ENCODE results near the gene ARL2BP.
A peak's percentile ranks its signal among the peaks of the same experiment; 100 is the strongest.
"Not testable (repeated sequence)": the region's sequence is repeated elsewhere in the genome, so short reads cannot be mapped to it uniquely, and the experiment has no call there.

Gene ARL2BP

DNA sequence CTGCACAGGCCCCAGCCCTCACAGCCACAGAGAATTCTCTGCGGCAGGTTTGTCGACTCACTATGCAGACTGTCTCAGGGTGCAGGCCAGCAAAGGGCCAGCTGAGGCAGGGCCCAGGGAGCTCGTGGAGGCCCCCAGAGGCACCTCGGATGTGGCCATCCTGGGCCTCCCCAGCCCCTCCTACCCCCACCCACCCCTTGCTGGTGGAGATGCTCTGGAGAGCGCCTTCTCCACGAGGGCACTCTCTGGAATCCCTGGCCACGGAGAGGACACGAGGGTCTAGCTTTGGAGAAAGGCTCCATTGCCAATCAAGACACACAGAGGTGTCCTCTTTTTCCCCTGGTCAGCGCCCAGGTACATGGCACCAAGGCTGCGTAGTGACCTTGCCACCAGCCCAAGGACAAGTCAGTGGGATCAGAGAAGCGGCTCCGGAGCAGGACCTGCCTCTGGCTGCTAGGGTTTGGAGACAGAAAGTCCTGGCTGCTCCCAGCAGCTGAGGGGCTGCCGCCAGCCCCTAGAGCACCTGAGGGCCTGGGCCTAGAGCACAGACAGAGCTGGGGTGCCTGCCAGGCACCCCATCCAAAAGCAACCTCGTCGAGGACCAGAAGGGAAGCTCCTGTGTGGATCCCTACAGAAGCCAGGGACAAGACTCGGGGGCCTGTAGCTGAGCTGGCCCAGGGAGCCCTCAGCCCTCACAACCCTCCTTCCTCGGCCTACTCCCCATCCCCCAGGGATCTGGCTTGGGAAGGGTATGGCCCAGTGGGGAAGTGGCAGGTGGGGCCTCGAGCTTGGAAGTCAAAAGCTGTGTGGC, 18.7 kb downstream of the ARL2BP start:
- no peak for DNase-seq (ENCODE audit: low spot score)

DNA sequence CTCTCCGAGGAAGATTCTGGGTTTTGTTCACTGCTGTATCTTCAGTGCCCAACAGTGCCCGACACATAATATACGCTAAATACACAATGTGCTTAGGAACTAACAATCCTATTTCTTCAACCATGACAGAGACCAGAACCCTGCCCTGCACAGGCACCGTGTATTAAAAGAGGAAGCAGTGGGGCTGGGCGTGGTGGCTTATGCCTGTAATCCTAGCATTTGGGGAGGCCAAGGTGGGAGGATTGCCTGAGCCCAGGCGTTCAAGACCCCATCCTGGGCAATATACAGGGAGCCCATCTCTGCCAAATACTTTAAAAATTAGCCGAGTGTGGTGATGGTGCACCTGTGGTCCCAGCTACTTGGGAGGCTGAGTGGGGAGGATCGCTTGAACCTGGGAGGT, 19.3 kb downstream of the ARL2BP start:
- DNase-seq (ENCODE audit: low spot score), result no peak

GRCh38 chr16:57264950-57265371, 19.9 kb downstream of the ARL2BP start:
- DNase-seq (ENCODE audit: low spot score), result no peak

DNA sequence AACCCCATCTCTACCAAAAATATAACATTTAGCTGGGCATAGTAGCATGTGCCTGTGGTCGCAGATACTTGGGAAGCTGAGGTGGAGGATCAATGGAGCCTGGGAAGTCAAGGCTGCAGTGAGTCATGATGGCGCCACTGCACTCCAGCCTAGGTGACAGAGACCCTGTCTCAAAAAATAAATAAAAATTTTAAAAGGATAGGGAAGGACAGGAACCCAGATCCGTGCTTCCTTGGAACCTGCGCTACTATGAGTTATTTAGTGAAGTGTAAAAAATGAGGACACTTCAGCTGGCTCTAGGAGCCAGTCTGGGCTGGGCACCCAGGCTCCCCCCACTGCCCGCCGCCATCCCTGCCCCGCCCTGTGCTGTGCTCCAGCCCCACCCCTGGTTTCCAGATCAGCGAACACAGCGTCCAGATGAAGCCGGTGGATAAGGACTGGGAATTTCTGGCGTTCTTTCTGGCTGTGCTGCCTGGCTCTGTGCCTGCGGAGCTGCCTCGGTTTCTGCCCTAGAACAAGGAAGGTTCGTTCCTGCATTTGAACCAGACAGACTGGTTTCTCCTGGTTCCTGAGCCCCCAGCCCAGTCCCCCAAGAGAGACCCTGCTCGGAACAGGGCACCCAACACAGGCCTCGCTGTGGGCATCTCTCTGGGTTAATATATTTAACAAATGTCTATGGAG, 20.9 kb downstream of the ARL2BP start:
- no peak for DNase-seq (ENCODE audit: low spot score)

DNA sequence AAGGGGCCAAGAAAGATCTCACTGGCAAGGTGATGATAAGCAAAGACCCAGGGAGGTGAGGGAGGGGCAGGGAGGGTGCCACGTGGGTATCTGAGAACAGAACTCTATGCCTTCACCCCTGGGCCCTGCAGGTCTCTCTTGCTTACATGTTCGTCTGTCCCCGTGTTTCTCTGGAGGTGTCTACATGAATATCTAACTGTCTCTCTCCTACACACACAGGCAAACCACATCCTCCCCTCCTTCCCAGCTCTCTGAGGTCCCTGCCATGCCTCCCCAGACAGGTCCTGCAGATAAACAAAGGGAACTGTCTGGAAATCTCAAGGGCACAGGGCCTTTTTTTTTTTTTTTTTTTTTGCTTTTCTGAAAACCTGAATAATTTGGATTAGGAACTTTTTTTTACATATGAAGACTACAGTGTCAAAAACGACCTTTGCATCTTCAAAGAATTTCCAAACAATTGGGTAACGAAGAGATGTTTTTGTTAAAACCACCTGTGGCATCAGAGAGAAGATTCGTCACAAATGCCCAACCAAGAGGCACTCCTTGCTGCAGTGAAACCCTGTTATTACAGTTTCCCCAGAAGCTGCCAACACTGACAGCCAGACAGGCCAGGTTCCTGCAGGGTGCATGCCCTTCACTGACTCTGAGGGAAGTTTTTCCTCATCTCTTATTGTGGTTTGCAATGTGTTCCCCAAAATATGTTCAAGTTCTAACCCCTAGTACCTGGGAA, 21.6 kb downstream of the ARL2BP start:
- DNase-seq (ENCODE audit: low spot score), result no peak

DNA sequence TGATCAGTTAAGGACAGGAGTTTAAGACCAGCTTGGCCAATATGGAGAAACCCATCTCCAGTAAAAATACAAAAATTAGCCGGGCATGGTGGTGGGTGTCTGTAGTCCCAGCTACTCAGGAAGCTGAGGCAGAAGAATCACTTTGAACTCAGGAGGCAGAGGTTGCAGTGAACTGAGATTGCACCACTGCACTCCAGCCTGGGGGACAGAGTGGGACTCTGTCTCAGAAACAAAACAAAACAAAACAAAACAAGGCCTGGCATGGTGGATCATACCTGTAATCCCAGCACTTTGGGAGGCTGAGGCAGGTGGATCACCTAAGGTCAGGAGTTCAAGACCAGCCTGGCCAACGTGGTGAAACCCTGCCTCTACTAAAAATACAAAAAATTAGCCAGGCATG, 22.3 kb downstream of the ARL2BP start:
- DNase-seq (ENCODE audit: low spot score), result not testable (repeated sequence)

DNA sequence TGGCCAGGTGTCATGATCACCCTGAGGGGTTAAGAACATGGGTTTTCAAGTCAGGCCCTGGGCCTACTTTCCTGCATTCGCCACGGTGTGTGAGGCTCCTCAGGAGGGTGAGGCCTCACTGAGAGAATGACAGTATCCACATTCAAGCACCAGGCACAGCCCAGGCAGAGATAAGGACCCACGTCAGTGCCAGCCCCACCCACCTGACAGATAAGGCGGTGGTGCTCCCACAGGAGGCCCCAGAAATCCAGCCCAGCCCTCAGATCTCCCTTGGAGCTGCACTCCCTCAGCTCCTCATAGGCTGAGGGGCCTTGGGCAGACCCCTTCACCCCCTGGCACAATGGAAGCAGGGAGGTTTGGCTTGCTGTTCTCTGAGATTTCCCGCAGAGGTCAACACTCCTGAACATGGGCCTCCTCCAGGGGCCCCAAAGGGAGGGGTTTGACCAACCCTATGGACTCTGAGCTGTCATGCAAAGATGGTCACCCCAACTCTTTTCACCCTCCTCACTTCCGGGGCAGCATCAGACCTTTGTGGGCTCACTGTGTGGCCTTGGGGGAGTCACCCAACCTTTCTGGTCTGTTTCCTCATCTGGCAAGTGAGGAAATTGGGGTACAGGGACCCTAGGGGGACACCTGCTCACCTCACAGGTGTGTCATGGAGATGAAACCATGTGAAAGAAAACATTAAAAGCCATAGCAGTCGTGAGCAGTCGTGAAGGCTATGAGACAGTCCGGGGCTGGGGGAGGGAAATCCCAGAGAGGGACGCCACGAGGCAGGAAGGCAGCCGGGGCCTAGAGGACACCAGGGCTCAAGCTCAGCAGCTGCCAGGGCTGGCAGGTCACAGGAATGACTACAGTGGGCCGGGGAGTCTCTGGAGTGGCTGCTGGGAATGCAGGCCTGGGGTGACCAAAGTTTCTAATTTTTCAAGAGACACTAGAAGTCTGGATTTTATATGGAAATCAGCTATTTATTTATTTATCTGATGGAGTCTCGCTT, 24.0 kb downstream of the ARL2BP start:
- DNase-seq (ENCODE audit: low spot score), result no peak

DNA sequence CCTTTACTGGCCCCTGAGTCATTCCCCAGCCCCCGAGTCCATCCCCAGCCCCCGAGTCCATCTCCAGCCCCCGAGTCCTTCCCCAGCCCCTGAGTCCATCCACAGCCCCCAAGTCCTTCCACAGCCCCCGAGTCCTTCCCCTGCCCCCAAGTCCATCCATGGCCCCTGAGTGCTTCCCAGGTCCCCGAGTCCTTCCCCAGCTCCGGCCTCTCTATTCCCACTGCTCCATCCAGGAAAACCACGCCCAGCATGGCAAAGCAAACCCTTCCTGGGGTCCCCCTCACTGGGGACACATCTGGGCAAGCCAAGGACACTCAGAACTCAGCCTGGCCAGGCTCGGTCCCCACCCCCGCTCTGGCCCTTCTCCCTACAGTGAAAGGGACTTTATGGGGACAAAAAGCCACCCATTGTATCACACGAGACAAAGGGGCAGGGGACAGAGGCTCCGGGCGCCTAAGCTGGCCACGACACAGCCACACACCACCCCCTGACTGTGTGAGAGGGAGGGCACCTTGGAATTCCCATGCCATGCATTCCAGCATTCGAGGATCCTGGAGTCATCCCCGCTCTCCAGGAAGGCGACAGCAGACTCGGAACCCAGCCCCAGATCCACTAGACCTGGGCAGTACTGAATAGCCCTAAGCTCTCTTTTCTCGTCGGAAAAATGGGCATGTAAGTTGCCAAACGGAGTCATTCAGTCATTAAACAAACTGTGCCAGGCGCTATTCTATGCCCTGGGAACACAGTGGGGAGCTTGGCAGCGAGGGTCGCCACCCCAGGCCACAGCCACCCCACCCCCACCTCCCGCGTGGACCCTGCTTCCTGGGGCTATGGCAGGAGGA, 25.4 kb downstream of the ARL2BP start:
- no peak for DNase-seq (ENCODE audit: low spot score)

- DNase-seq (ENCODE audit: low spot score), result no peak
These were observed 25.9 kb downstream of the ARL2BP start for GRCh38 chr16:57271063-57271345.

- no peak for DNase-seq (ENCODE audit: low spot score)
These were observed 26.9 kb downstream of the ARL2BP start for GRCh38 chr16:57271867-57272495.

GRCh38 chr16:57273359-57273758, 28.3 kb downstream of the ARL2BP start:
- no peak for DNase-seq (ENCODE audit: low spot score)

GRCh38 chr16:57273826-57274225, 28.8 kb downstream of the ARL2BP start:
- DNase-seq (ENCODE audit: low spot score), result no peak

DNA sequence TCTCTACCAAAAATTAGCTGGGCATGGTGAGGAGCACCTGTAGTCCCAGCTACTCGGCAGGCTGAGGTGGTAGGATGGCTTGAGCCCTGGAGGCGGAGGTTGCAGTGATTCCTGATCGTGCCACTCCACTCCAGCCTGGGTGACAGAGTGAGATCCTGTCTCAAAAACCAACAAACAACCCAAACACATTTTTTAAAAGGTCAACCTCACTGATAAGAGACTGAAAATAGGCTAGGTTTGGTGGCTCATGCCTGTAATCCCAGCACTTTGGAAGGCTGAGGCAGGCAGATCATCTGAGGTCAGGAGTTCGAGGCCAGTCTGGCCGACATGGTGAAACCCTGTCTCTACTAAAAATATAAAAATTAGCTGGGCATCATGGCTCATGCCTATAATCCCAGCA, 30.9 kb downstream of the ARL2BP start:
- DNase-seq (ENCODE audit: low spot score), result not testable (repeated sequence)

GRCh38 chr16:57276596-57276995, 31.5 kb downstream of the ARL2BP start:
- no peak for DNase-seq (ENCODE audit: low spot score)

DNA sequence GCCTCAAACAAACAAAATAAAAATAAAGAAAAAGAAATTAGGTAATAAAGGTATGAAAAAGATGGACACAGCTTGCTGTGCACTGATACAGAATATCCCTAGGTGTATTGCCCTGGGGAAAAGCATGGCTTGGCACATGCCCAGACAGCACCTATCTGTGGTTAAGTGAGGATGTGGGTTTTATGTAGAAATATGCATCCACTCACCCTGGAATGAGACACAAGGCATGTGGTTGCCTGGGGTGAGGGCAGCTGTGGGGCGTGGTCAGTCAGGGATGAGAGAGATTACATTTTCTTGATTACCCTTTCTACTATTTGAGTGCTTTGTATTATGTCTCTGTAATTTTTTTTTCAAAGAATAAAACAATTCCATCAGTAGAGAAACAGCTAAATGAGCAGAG, 32.5 kb downstream of the ARL2BP start:
- peak; percentile 21 for DNase-seq (ENCODE audit: low spot score)

- no peak for DNase-seq (ENCODE audit: low spot score)
These were observed 33.4 kb downstream of the ARL2BP start for GRCh38 chr16:57278494-57278893.

DNA sequence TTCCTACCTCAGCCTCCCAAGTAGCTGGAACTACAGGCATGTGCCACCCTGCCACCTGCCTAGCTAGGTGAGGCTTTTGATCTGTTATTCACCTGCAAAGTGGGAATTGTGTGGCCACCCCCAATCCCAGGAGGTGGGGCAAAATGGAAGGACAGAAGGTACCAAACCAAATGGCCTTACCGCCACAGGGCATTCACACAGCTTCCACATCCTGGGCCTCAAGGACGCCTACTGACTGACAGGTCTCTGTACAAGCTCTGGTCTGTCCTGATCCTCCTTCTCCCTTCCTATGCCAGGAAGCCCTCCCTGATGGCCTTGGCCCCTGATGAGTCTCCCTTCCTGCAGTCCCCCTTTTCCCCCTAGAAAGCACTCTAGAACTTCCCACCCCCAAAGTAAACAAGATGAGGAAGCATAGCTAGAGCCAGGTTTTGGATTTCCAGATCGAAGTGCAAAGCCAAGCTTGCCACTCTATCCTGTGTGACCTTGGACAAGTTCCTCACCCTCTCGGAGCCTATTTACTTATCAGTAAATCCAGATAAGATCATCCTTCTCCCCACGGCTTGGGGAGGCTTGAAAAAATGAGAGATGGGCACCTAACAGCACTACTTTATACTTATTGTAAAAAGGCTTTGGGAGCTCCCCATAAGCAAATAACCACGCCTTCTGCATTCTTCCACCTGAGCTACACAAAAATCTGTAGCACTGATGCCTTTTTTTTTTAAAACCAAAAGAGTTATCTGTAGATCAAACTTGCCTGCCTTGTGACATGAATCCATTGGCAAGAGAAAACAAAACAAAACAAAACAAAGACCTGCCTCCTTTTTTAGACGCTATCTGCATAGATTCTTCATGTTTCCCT, 35.0 kb downstream of the ARL2BP start:
- no peak for DNase-seq (ENCODE audit: low spot score)

- no peak for DNase-seq (ENCODE audit: low spot score)
These were observed 36.7 kb downstream of the ARL2BP start for GRCh38 chr16:57281791-57282190.

DNA sequence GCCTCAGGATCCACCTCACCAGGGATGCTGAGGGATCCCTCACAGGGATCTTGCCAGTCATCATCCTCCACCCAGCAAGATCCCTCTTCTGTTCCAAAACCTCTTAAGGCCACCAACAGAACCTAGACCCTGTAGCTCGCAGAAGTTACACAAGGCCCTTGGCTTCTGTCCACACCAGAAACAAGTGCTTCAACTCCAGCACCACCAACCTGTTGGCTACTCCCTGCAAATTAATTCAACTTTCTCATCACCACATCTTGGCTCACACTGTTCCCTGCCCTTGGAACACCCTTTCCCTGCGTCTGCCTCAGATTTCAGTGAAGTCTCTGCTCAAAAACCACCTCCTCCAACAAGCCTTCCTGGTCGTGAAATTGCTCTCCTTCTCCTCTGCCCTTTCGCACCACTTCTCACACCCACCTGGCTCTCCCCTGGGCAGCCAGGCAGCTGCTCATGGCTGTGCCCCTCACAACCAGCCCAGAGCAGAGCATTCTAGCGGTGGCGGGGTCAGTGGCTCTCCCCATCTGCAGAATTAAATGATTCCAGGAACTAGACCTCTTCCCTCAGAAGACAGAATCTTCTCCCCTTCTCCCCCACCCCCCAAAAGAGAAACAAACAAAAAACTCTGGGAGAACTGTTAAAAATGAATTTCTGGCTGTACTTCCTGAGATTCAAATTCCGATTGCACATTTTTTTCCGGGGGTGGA, 37.6 kb downstream of the ARL2BP start:
- no peak for DNase-seq (ENCODE audit: low spot score)

Data from NAMALWA (cell line).